GM21737 (cell line): ENCODE measurements around the gene TRAF1.

Experiments
- ATAC-seq: cut with Tn5 transposase; IDR thresholded peaks from one replicate; pipeline ENCODE4 v1.9.1; 2021; ENCODE audit warnings: mild to moderate bottlenecking, moderate library complexity; ENCODE audit not compliant: unreplicated experiment

TRAF1 gene

GRCh38 chr9:120853198-120853597, 73.4 kb downstream of the TRAF1 start:
- no peak for ATAC-seq
